GM12865 (cell line): Measurements from ENCODE around the gene UNC5B.

ENCODE experiments used
- DNase-seq: peaks from one replicate; pipeline ENCODE4 v3.0.0; 2010; ENCODE audit warnings: low read depth
- H3K4me3 ChIP-seq: 2 replicates; pipeline ENCODE4 v1.5.1; 2011; ENCODE audit warnings: mild to moderate bottlenecking, low read depth, low read length, control low read depth
- CTCF ChIP-seq: IDR thresholded peaks from 2 replicates; pipeline ENCODE4 v1.5.1; 2011; ENCODE audit warnings: low read length, control low read depth, low read depth, inconsistent platforms; ENCODE audit not compliant: insufficient read depth; ENCODE audit errors: missing control alignments

The UNC5B gene

GRCh38 chr10:71324743-71325142, 112.4 kb downstream of the UNC5B start:
- DNase-seq: no peak
- TF ChIP-seq CTCF: no peak
- H3K4me3 ChIP-seq: no peak overlapping the region

- TF ChIP-seq CTCF: no peak
These were observed 112.9 kb downstream of the UNC5B start for GRCh38 chr10:71325267-71325666.

GRCh38 chr10:71326464-71326881, 114.1 kb downstream of the UNC5B start:
- H3K4me3 ChIP-seq: no peak overlapping the region
- TF ChIP-seq CTCF: no peak
- DNase-seq: no peak

More at GRCh38 chr10:71325267-71325666, 112.9 kb downstream of the UNC5B start:
- no peak for DNase-seq
- H3K4me3 ChIP-seq: no peak overlapping the region

- DNase-seq: no peak
- TF ChIP-seq CTCF: no peak
- no peak overlapping the region for H3K4me3 ChIP-seq
These were observed 118.5 kb downstream of the UNC5B start for GRCh38 chr10:71330789-71331404.

- no peak overlapping the region for H3K4me3 ChIP-seq
- no peak for TF ChIP-seq CTCF
- DNase-seq: no peak
These were observed 119.4 kb downstream of the UNC5B start for GRCh38 chr10:71331736-71332135.

- no peak overlapping the region for H3K4me3 ChIP-seq
- no peak for TF ChIP-seq CTCF
- DNase-seq: no peak
These were observed 120.1 kb downstream of the UNC5B start for GRCh38 chr10:71332466-71332865.
